Activated effector memory CD4-positive, alpha-beta T cell treated with anti-CD3 and anti-CD28 coated beads, Interleukin-2, amount 50 U/mL, for 16 hours (primary cell): ENCODE results near the gene INPP5K.

Experiments used
- DNase-seq: peaks from one replicate; pipeline ENCODE4 v3.0.0-alpha.2; 2020

Gene INPP5K

DNA sequence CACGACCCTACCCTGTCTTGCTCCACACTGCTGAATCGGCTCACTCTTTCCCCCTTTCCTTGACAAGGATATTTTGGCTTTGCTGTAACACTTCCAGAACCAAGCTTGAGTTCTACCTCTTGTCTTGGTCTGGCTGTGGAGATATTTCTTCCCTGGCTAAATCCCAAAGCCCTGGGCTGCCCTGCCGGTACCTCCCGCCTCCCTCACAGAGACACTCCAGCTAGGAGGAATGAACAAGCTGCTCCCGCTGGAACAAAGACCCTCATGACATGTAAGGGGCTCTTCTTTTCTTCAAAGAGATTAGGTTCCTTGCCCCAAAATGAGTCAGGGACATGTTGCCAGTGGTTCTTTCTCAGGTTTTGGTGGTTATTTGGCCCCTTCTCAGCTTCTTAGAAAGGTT lies 10.8 kb downstream of the INPP5K start:
- no peak for DNase-seq

- DNase-seq: no peak
Measured at GRCh38 chr17:1504866-1505265, 11.5 kb downstream of the INPP5K start.

DNA sequence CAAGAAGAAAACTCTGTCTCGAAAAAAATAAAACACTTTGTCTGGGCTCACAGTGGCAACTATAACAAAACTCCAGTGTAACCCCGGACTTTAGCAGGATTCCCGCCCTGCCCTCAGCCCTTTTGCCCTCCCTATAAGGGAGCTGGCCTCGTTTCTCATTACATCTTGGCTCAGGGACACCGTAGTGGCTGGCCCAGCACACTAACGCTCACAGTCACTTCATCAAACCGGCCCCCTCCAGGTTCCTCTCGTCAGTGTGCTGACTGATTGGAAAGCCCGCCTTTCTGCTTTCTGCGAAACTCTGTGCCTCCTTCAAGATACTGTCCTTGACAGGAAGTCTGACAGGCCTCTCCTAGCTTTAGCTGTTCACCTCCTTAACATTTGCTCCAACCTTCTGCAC lies 12.7 kb downstream of the INPP5K start:
- no peak for DNase-seq

DNA sequence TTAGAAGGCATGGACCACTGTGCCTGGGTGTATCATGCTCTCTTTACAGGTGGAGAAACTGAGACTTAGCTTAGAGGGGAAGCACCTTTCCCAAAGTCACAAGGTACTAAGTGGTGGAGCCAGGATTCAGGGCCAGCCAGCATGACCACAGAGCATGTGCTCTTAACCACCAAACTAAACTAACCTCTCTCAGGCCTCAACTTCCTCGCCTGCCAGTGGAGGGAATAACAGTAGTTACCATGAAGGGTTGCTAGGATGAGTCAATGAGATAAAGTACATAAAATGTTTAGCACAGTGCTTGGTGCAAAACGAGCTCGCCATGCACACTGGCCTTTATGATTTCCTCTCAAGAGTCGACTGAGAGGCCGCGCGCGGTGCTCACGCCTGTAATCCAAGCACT lies 17.5 kb downstream of the INPP5K start:
- DNase-seq: no peak

DNA sequence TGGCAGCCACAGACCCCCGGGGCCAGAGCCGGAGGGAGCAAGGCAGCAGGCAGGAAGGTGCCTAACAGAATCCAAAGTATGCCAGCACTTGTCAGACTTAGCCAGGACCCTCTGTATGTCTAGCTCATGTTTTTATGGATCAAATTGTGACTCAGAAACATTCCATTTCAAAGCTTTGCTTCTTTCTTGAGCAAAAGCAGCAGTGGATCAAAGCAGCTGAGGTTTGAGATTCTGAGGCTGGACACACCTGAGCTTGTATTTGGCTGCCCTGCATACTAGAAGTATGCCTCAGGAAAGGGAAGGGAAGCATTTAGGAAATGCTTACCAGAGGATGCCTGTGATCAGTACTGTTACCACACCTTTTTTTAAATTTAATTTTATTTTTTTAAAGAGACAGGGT lies 18.2 kb downstream of the INPP5K start:
- DNase-seq: no peak

GRCh38 chr17:1497831-1498230 lies 18.6 kb downstream of the INPP5K start:
- DNase-seq: no peak

- DNase-seq: no peak
Measured at GRCh38 chr17:1496869-1497268, 19.5 kb downstream of the INPP5K start.

DNA sequence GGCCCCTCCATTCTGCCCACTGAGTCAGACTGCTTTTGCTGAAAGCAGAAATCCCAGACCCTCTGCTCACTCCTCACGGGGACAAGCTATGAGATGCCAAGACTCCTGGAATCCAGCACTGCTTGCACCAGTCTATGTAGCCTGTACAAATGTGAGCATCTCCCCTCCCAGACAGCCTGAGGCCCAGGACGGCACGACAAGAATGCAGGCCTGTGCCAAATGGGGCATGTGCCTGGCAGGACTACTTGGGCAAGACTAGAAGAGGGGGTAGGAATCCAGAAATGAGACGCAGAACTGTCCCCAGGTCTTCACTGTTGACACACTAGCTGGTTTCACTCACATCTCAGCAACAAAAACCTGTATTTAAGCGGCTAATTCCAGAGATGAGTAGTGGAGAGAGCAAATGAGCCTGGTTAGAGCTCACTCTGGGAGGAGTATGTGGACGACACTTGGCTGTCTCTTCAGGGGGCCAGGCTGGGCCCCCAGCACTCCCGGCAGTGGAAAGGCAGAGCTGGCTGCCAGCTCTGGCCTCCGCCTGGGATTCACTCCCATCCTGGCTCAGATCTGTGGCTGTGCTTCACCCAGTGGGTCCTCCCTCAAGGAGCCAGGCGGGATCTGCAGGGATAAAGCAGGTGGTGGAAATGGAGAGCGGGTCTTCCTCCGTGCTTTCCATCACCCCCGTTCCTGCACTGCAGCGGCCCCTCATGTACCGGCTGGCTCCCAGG lies 21.0 kb downstream of the INPP5K start:
- DNase-seq: no peak

DNA sequence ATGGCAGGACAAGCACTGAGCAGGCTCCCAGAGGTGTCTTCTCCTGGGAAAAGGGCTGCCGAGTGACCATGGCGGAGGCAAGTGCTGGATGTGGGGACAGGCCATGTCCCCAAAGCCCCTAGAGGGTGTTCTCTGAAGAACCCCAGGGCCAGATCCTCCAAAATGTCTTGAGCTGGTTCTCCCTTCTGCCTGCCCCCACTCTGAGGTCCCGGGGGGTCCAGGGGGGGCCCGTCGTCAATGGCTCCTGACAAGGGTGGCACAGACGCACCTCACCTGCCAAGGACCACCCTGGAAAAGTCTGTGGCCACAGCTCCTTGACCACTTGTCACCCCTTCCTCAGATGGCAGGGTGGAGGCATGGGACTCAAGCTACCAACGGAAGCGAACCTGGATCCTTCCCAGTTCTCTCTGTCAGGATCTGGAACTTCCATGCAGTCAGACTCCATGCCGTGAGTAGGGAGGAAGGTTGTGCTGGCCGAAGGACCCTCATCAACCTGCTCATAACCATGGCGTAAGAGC lies 21.6 kb downstream of the INPP5K start:
- no peak for DNase-seq

DNA sequence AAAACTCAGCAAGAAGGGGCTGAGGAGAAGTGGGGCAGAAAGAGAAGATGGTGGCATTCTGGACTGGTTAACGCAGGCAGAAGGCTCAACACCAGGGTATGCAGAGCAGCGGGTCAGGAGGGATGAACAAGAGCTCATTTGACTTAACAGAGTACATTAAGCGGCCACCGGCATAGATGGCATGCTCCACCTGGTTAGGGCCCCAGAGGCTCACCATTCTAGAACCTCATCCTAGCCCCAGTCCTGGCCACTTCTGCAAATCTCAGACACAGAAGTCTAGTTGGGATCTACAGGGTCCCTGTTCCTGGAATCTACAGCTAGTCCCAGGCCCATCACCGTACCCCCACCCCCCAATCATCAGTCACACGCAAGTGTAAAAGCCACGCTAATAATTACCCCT lies 22.2 kb downstream of the INPP5K start:
- no peak for DNase-seq

- DNase-seq: no peak
Measured at GRCh38 chr17:1493291-1493980, 23.0 kb downstream of the INPP5K start.

DNA sequence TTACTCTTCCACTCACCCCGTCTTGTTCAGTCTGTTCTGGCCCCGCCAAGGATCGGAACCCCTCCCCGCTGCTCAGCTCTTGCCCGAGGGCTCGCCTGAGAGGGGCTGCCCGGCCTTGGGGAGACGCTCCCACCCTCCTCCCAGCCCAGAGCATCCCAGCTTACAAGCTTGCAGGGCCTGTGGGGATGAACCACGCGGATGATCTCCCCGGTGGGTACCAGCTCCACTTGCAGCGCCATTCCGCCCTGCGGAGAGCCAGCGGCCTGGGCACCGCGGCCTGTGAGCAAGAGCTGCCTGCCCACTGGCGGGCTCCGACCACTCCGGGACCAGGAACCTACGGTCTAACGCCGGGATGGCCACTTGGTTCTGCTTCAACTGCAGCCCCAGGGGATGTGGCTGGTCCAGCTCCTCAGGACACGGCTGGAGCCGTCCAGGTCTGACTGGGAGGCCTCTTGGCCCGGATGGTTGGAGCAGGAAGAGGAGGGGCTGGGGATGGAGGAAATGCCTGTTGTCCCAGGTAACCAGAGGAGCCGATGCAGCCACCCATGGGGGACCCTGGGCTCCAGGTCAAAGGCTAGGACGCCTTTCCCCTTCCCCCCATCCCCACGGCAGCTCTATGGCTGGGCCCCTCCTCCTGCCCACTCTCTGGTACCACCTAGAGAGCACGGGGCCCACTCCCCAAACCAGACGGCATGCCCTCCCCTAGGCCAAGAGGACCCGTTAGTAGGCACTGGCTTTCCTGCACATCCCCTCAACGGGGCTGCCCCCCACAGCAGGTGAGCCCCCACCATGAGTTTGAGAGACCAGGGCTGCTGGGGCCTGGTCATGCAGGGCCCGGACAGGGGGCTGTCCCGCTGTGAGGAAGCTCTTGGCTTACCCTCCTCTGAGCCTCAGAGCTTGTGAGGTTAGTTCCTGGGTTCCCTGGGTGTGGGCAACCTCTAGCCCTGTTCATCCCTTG lies 23.9 kb downstream of the INPP5K start, which contains the start of gene MYO1C:
Gene MYO1C (minus strand): TSS at position 438 of the 958 bp plus-strand sequence. CDS start 199 bp downstream, at position 239.
- no peak for DNase-seq

GRCh38 chr17:1491443-1492248 lies 24.8 kb downstream of the INPP5K start:
- DNase-seq: peak; percentile 83

GRCh38 chr17:1490643-1491442 lies 25.6 kb downstream of the INPP5K start:
- DNase-seq: peak; percentile 90

DNA sequence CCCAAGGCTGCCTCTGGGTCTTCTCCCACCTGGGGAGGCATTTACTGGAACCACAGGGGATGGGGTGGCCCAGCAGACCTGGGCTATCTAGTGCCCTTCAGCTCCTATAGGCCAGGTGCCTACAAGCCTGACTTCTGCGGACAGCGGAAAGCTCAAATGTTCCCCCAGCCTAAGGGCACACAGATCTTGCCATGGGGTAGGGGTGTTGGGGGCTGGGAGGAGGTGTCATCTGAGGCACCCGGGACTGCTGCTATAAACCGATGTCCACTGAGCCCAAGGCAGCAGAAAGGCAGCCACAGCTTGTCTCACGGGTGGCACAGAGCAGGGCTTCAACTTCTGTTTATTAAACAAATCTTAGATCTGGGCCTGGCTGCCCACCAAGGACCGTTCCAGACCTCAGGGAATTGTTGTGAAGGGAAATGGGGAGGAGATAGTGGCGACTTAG lies 27.6 kb downstream of the INPP5K start:
- DNase-seq: no peak

DNA sequence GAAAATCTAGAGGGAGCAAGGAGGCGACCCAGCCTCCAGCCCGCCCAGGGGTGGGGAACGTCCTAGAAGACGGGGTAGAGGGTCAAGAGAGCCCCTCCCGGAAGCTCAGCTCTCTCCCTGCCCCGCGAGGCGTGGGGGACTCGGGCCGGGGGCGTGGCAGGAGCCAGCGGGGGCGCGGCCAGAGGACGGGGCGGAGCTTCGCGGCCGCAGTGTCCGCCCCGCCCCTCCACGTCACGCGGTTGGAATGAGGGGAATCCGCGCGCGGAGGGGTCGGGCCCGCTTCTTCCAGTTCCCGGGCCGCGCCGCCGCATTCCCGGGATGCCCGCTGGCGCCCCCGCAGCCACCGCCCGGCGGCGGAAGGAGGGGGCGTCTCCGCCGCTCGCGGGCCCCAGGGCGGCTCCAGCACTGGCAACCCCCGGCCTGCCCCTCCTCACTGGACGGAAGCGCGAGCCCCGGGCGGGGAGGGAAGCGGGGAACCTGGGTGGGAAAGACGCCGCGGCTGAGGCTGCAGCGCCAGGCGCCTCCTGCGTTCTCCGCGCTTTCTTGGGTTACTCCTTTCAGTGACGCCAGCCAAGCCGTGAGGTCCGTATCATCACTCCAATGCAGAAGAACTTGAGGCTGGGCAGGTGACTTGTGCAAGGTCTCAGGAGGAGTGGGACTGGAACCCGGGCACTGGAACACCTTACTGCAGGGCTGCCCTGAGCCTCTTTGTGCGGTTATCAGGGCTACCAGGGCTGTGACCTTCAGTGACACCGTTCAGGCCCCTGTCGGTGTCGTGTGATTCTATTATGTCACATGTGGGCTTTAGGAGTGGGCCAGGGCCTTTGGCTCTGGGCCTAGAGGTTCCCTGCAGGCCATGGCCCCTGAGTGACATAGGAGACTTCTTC lies 28.2 kb downstream of the INPP5K start:
- peak; percentile 92 for DNase-seq

DNA sequence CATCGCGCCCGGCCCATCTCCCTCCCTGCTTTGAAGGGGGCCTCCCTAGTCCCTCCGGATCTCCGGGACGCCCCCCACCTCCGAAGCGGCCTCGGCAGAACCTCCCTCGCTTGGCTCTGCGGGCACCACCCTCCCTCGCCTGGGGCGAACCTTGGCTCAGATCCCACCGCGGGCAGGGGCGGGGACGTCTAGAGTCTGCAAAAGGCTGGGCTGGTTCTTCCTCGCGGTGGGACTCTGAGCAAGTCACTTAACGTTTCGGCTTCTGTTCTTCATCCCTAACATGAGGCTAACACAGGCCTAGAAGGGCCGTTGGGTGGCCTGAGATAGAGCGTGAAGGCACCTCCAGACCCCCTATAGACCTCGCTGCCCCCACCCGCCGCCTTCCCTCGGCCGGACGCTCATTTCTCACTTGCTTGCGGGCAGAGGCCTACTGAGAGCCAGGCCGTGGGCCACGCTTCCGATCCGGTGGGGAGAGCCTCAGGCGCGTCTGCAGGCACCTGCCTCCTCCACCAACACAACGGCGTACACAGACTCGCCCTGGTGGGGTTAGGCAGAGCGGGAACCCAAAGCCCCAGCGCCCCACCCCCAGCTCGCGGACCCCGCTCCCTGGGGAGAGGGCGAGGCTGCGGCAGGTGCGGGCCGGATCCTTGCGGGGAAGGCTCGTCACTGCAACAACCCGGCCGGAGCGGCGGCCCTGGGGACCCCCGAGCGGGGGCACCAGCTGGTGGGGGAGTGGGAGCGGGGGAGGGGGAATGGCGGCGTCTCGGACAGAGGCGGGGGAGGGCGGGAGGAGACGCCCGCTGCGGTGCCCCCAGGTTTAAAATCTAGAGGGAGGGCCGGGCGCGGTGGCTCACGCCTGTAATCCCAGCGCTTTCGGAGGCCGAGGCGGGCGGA lies 29.4 kb downstream of the INPP5K start:
- peak; percentile 91 for DNase-seq

- peak; percentile 90 for DNase-seq
Measured at GRCh38 chr17:1485423-1486376, 30.7 kb downstream of the INPP5K start.
